Karpas-422 (cell line): ENCODE results near the gene FZD7. TPM values are rescaled to one million over a fixed set of nuclear protein-coding genes. Genes with fewer than 3 reads are reported as not detected.

ENCODE experiments used
- total RNA-seq: library from RNA; depleted of rRNA; stranded (reverse); fragments of >200 nt; shearing (Covaris generic); gene quantifications from 2 replicates; pipeline ENCODE4 v1.2.3, GENCODE V29; 2014; ENCODE audit warnings: low replicate concordance; rRNA removed

FZD7 gene
- total RNA-seq, 1 experiment from 2014 or later: 10.2 TPM

Other genes starting within 250 kb of the FZD7 start
- not detected in 2 replicates for gene CDK15, start 227.3 kb upstream of the FZD7 start, total RNA-seq
- gene KIAA2012, start 39.4 kb downstream of the FZD7 start, total RNA-seq: 0.29 and 0.89 TPM in 2 replicates
- 89.8 and 170 TPM in 2 replicates for gene SUMO1, start 204.7 kb downstream of the FZD7 start, total RNA-seq
- gene NOP58, start 231.9 kb downstream of the FZD7 start, total RNA-seq: 68.3 and 103 TPM in 2 replicates